ENCODE measurements around the gene CLEC2A. TPM values are rescaled to one million over a fixed set of nuclear protein-coding genes. Genes with fewer than 3 reads are reported as not detected.

Gene CLEC2A
- total and polyA plus RNA-seq, 2 experiments from 2014 or later: not detected

GRCh38 chr12:9935026-9935425, 2.9 kb upstream of the CLEC2A start:
- Histone ChIP-seq H3K27me3 (ENCODE audit: insufficient read depth) (no peaks in the 10 kb centered on the region), H3K79me2 (replicated peaks; ENCODE audit: insufficient read depth) (no peaks in the 10 kb centered on the region), H3K27ac (ENCODE audit: low read depth) (no peak overlapping the region), H3K9me2 (ENCODE audit: insufficient read depth) (no peaks in the 10 kb centered on the region), H3K4me2 (no peak overlapping the region), H3K4me1 (ENCODE audit: insufficient read depth) (no peaks in the 10 kb centered on the region), H4K20me1 (replicated peaks; ENCODE audit: insufficient read depth) (no peaks in the 10 kb centered on the region), H3K4me3 (no peak overlapping the region), H3K36me3 (ENCODE audit: insufficient read depth) (no peaks in the 10 kb centered on the region), H2AFZ (no peak overlapping the region), H3F3A (replicated peaks; ENCODE audit: low read depth) (no peaks in the 10 kb centered on the region)
- Mint-ChIP-seq H3K36me3 (ENCODE audit: low read depth) (no peaks in the 10 kb centered on the region), H3K9me3 (no peaks in the 10 kb centered on the region), H3K27me3 (ENCODE audit: insufficient read depth, low read depth, poor library complexity) (no peaks in the 10 kb centered on the region), H3K4me3 (no peak overlapping the region), H3K4me1 (no peaks in the 10 kb centered on the region), H3K27ac (no peak overlapping the region)
- no peak for ATAC-seq
- DNase-seq (ENCODE audit: low spot score): no peak
- TF ChIP-seq ZNF114 (CRISPR knock-in tag; IDR thresholded peaks at IDR 0.05): no peak
- no peak for TF ChIP-seq EZH2phosphoT487 (IDR thresholded peaks at IDR 0.05; ENCODE audit: unreplicated experiment)
- TF ChIP-seq POLR2AphosphoS5 (IDR thresholded peaks at IDR 0.05; ENCODE audit: low read depth): no peak
- no peak for TF ChIP-seq JUNB (IDR thresholded peaks at IDR 0.05; ENCODE audit: unreplicated experiment)

- H3K4me1 ChIP-seq (ENCODE audit: insufficient read depth): no peaks in the 10 kb centered on the region
- no peak for ATAC-seq
- Mint-ChIP-seq H3K4me3 (no peak overlapping the region), H3K9me3 (no peaks in the 10 kb centered on the region), H3K36me3 (ENCODE audit: low read depth) (no peaks in the 10 kb centered on the region), H3K27ac (no peak overlapping the region), H3K4me1 (no peaks in the 10 kb centered on the region), H3K27me3 (ENCODE audit: insufficient read depth, low read depth, poor library complexity) (no peaks in the 10 kb centered on the region)
- no peaks in the 10 kb centered on the region for H3K9me2 ChIP-seq (ENCODE audit: insufficient read depth)
- no peaks in the 10 kb centered on the region for H4K20me1 ChIP-seq (replicated peaks; ENCODE audit: insufficient read depth)
- no peak overlapping the region for H3K27ac ChIP-seq (ENCODE audit: low read depth)
- H3K27me3 ChIP-seq (ENCODE audit: insufficient read depth): no peaks in the 10 kb centered on the region
- no peaks in the 10 kb centered on the region for H3K79me2 ChIP-seq (replicated peaks; ENCODE audit: insufficient read depth)
- no peak overlapping the region for H3K4me2 ChIP-seq
- no peak overlapping the region for H3K4me3 ChIP-seq
- no peaks in the 10 kb centered on the region for H3F3A ChIP-seq (replicated peaks; ENCODE audit: low read depth)
- H3K36me3 ChIP-seq (ENCODE audit: insufficient read depth): no peaks in the 10 kb centered on the region
- no peak for DNase-seq (ENCODE audit: low spot score)
- no peak overlapping the region for H2AFZ ChIP-seq
- TF ChIP-seq NANOG (IDR thresholded peaks at IDR 0.05; ENCODE audit: borderline replicate concordance): no peak
- TF ChIP-seq REST (IDR thresholded peaks at IDR 0.05; ENCODE audit: unreplicated experiment): no peak
- TF ChIP-seq JUNB (IDR thresholded peaks at IDR 0.05; ENCODE audit: unreplicated experiment): no peak
- TF ChIP-seq ZNF114 (CRISPR knock-in tag; IDR thresholded peaks at IDR 0.05): no peak
- no peak for TF ChIP-seq ETS1 (IDR thresholded peaks at IDR 0.05)
- TF ChIP-seq ZNF331 (CRISPR knock-in tag; IDR thresholded peaks at IDR 0.05; ENCODE audit: low read depth): no peak
- no peak for TF ChIP-seq EZH2phosphoT487 (IDR thresholded peaks at IDR 0.05; ENCODE audit: unreplicated experiment)
- no peak for TF ChIP-seq ZNF462 (CRISPR knock-in tag; IDR thresholded peaks at IDR 0.05)
- no peak for TF ChIP-seq CREB1 (CRISPR knock-in tag; IDR thresholded peaks at IDR 0.05; ENCODE audit: low read depth)
- no peak for TF ChIP-seq POLR2AphosphoS5 (IDR thresholded peaks at IDR 0.05; ENCODE audit: low read depth)
- TF ChIP-seq EZH2 (IDR thresholded peaks at IDR 0.05; ENCODE audit: low read depth, unreplicated experiment): no peak
Measured at GRCh38 chr12:9933958-9934357, 1.8 kb upstream of the CLEC2A start.
